Measurements from ENCODE around the gene MRPL55.

The MRPL55 gene

GRCh38 chr1:228147768-228148167 is 38.7 kb upstream of the MRPL55 start:
- FAIRE-seq: no peak

GRCh38 chr1:228147151-228147693 is 38.1 kb upstream of the MRPL55 start:
- FAIRE-seq: no peak

GRCh38 chr1:228146417-228147150 is 37.5 kb upstream of the MRPL55 start:
- FAIRE-seq: no peak

GRCh38 chr1:228145463-228146416 is 36.6 kb upstream of the MRPL55 start:
- no peak for FAIRE-seq

- no peak for FAIRE-seq
Observed at GRCh38 chr1:228144993-228145343, 35.9 kb upstream of the MRPL55 start.

- FAIRE-seq: no peak
Observed at GRCh38 chr1:228144193-228144992, 35.3 kb upstream of the MRPL55 start.

GRCh38 chr1:228143480-228144192 is 34.5 kb upstream of the MRPL55 start:
- no peak for FAIRE-seq

- no peak for FAIRE-seq
Observed at GRCh38 chr1:228142701-228143136, 33.6 kb upstream of the MRPL55 start.

- no peak for FAIRE-seq
Observed at GRCh38 chr1:228142155-228142691, 33.1 kb upstream of the MRPL55 start.

GRCh38 chr1:228141226-228142044 is 32.3 kb upstream of the MRPL55 start:
- no peak for FAIRE-seq

GRCh38 chr1:228140724-228141225 is 31.7 kb upstream of the MRPL55 start:
- no peak for FAIRE-seq

- FAIRE-seq: no peak
Observed at GRCh38 chr1:228139931-228140723, 31.0 kb upstream of the MRPL55 start, which contains the start of gene GUK1. TSS of gene GUK1 (plus strand) at chr1:228140279. CDS start at chr1:228140303, 24 bp downstream.

- no peak for FAIRE-seq
Observed at GRCh38 chr1:228139406-228139930, 30.4 kb upstream of the MRPL55 start.

GRCh38 chr1:228136901-228137300 is 27.8 kb upstream of the MRPL55 start:
- FAIRE-seq: no peak

- FAIRE-seq: no peak
Observed at GRCh38 chr1:228134591-228134990, 25.5 kb upstream of the MRPL55 start.

GRCh38 chr1:228131766-228132165 is 22.7 kb upstream of the MRPL55 start:
- FAIRE-seq: no peak

- no peak for FAIRE-seq
Observed at GRCh38 chr1:228125185-228125584, 16.1 kb upstream of the MRPL55 start.

- FAIRE-seq: no peak
Observed at GRCh38 chr1:228123505-228123904, 14.4 kb upstream of the MRPL55 start.

GRCh38 chr1:228122921-228123441 is 13.9 kb upstream of the MRPL55 start:
- no peak for FAIRE-seq
